GM12801 (cell line): ENCODE data around the gene CIITA.
A peak's percentile ranks its signal among the peaks of the same experiment; 100 is the strongest.

Source experiments
- TF ChIP-seq, protein P1 (sequence below): IDR thresholded peaks from one replicate; pipeline ENCODE4 v1.5.1; 2011; ENCODE audit warnings: control low read depth; ENCODE audit not compliant: insufficient read length; ENCODE audit errors: extremely low read depth

The CIITA gene

DNA sequence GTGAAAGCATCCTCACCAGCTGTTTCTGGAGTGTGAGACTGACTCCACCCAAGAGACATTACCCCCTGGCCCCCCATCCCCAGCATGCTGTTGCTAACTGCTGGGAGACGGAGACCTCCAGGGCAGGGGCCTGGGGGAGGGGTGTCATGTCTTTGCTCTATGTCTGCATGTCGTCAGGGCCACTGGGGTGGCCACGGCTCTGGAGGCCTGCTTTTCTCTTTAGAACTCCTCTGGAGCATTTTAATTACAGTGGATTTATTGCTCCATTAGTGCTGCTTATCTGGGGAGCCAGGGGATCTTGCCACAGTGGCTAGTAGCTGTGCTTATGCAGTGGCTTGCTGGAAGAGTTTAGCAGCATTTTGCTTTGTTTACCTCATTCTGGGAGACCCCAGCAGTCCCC, 99.6 kb downstream of the CIITA start:
- TF ChIP-seq, protein P1, sequence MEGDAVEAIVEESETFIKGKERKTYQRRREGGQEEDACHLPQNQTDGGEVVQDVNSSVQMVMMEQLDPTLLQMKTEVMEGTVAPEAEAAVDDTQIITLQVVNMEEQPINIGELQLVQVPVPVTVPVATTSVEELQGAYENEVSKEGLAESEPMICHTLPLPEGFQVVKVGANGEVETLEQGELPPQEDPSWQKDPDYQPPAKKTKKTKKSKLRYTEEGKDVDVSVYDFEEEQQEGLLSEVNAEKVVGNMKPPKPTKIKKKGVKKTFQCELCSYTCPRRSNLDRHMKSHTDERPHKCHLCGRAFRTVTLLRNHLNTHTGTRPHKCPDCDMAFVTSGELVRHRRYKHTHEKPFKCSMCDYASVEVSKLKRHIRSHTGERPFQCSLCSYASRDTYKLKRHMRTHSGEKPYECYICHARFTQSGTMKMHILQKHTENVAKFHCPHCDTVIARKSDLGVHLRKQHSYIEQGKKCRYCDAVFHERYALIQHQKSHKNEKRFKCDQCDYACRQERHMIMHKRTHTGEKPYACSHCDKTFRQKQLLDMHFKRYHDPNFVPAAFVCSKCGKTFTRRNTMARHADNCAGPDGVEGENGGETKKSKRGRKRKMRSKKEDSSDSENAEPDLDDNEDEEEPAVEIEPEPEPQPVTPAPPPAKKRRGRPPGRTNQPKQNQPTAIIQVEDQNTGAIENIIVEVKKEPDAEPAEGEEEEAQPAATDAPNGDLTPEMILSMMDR: no peak

DNA sequence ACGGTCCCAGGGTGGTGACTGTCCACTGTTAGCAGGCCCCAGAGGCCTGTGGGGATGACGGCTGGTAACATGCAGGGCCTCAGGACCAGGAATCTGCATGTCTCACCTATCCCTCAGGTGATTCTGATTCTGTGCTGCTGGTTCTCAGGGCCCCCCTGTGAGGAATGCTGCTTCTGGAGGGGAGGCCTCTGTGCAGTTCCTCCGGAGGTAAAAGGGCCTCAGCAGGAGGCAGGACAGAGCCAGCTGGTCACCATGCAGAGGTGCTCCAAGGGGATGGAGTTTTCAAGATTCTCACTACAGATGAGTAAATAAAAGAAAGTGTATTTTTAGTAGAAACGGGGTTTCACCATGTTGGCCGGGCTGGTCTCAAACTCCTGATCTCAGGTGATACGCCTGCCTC, 101.1 kb downstream of the CIITA start:
- TF ChIP-seq, protein P1: no peak

DNA sequence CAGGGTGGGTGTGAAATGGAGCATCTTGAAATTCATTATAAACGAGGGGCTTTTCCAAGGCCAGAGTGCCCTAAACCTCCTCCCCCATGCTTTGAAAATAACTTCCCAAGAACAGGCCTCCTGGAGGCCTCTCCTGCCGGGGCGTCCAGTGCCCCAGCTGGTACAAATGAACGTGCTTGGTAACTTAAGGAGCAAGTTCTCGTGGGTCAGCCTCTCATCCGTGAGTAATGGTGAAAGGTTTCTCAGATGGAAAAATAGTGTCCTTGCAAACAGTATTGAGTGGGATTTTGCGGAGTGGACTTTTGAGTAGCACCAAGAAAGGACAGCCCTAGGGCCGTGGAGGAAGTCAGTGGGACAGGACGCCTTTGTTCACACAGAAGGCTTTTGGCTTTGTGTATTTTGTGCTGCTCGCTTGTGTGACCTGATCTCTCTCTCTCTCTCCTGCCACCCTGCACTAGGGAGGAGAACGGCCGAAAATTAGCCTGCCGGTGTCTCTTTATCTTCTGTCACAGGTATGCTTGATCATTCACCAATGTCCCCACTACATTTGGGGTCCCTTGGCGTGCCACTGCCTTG, 102.0 kb downstream of the CIITA start:
- TF ChIP-seq, protein P1: no peak

DNA sequence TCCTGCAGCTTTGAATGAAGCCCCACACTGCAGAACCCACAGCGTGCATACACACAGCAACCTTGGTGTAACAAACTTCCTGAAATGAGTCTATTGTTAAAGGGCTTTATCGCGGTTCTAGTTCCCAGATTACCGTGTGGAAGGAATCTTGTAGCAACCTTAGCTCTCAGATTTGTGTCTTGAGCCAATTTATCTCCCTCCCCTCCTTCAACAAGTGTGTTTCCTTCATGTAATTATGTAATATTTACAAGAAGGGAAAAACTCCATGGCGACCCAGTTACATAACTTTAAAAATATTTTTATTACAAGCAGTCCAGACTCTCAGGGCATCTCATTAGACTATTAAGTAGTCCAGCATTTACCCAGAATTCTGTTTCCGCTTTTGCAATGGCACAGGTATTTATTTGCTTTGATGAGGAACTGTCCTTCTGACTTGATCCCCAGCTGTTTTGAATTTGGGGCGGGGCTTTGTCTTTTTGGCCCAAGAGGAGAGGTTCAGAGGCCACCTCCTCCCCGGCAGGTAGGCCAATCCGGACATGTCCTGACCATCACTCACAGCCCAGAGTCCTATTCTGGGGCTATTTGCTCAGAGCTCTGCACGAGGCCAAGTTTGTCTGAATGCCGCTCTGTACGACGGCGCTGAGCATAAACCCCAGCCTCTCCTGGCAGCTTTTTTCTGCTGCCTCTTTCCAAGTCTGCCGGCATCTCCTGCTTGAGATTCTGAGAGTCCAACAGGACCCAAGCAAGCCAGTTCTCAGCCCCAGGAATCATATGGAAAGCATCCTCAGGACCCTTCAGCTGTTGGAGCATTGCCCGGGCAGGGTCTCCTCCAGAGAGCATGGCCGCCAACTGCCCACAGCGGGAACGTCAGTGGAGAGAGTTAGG, 103.0 kb downstream of the CIITA start:
- TF ChIP-seq, protein P1: no peak

DNA sequence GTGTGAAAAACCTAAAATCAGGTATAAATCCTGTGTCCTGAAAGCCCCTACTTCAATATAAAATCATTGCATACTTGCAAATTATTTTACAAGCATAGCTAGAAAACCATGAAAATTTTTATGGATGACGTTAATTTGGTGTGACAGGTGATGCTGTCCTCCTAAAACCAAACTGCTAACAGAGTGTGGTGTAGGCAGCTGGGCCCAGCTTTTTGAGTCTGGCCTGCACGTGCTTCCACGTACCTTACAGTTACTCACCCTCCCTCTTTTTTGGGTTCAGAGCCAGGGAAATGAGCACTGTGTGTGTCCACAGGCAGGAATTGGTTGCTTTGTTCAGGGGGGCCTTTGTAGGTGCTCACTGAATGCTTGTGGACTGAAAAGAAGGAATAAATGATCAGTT, 103.8 kb downstream of the CIITA start:
- TF ChIP-seq, protein P1: no peak

DNA sequence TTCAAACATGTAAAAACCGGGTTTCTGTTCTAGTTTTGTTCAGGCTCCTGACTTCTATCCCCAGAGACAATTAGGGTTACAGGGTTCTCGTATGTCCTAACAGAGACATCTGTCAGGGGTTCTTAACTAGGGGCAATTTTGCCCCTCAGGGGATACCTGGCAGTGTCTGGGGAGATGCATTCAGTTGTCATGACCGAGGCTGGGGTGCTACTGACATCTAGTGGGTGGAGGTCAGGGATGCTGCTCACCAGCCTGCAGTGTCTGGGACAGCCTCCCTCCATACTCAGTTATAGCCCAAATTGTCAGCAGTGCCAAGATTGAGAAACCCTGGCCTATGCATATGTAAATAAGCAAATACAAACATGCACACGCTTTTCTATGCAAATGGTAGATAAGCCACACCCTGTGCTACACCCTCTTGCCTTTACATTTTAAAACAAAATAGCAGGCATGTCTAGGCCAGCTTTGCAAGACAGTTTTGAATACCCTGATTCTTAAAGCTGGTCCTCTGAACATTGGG, 104.8 kb downstream of the CIITA start:
- TF ChIP-seq, protein P1: peak; percentile 61

DNA sequence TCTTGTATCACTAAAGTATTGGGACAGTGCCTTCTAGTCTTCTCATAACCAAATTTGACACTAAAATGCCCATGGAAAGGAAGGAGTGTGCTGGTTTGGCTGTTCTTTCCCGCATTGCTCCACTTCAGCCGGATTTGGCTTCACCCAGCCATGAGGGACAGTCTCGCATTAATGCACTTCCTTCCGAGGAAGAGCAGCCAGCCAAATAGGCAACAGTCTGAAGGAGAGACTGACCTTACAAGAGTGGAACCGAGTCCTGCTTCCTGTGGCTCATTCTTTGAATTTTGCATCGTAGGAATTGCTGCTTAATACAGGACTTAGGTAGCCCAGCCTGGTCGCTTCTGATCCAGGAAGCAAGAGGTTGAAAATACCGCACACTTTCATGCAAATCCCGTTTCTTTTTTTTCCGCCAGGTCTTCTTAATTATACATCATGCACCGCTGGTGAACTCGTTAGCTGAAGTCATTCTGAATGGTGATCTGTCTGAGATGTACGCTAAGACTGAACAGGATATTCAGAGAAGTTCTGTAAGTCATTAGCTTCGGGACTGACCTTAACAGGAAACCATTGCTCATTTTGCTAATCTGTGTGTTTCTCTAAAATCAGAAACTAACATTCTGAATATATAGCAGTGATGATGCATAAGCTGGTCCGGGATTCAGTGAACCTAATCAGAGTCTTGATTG, 105.6 kb downstream of the CIITA start:
- TF ChIP-seq, protein P1: no peak
